ENCODE data around the gene FCGR2B. TPM values are rescaled to one million over a fixed set of nuclear protein-coding genes. Genes with fewer than 3 reads are reported as not detected.
"Not testable (repeated sequence)": the region's sequence is repeated elsewhere in the genome, so short reads cannot be mapped to it uniquely, and the experiment has no call there.

The FCGR2B gene
- total and polyA plus RNA-seq, 8 donors = 0.43 to 24.1 (median 0.64) TPM

DNA sequence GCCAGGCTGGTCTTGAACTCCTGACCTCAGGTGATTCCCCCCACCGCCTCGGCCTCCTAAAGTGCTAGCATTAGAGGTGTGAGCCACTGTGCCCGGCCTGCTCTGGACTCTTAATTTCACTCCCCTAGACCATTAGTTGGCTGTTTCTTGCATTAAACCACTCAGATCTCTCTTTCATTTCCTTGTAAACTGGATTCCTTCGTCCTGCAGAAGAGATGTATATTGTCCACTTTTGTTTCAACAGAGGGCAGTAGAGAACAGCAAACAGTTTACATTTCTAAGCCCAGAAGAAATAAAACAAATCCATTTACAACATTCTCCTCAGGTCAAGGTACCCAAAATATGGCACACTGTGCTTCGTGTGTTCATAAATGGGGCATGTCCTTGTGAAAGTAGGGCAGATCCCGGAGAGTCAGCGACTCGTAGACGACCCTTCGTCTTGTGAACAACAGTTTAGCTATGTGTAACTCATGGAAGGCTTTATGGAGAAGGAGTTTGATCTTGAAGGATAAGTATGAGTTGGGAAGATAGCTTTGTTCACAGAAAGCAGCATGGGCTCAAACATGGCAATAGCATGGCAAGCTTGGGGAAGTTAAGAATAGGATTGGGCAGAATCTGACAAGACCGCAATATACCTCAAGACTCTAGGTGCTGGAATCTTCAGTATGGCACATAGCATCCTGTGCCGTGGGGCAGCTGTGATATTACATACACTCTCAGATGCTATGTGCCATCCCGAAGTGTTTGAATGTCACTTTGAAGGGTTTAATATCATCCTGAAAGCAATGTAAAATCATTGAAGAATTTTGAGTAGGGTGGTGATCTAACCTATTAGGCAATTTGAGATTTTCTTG is 15.2 kb upstream of the FCGR2B start:
- H3K4me1 ChIP-seq; intact Hi-C loops (cut with DNase I): not testable (repeated sequence)
- DNase-seq = peak in 1 of 4 donors; percentile 19

GRCh38 chr1:161653541-161653940 is 9.4 kb upstream of the FCGR2B start:
- peak; percentile 39 for ATAC-seq
- H3K27me3 ChIP-seq; H3K27ac ChIP-seq; H3K4me1 ChIP-seq; intact Hi-C loops (cut with DNase I); DNase-seq; H3K4me3 ChIP-seq; H3K36me3 ChIP-seq; H3K9me3 ChIP-seq: not testable (repeated sequence)

More for the DNA sequence above, 15.2 kb upstream of the FCGR2B start:
- ATAC-seq = peak; percentile 79
- H3K4me3 ChIP-seq, H3K27me3 ChIP-seq, H3K9me3 ChIP-seq, H3K27ac ChIP-seq, H3K36me3 ChIP-seq: not testable (repeated sequence)
- TF ChIP-seq CTCF (IDR thresholded peaks at IDR 0.05) = peak; percentile 40 to 47

GRCh38 chr1:161653971-161654370 is 9.0 kb upstream of the FCGR2B start:
- H3K27ac ChIP-seq; DNase-seq; intact Hi-C loops (cut with DNase I); H3K4me3 ChIP-seq; H3K4me1 ChIP-seq; H3K27me3 ChIP-seq; H3K36me3 ChIP-seq; H3K9me3 ChIP-seq; ATAC-seq: not testable (repeated sequence)

- H3K27me3 ChIP-seq, H3K4me1 ChIP-seq: not testable (repeated sequence)
- ATAC-seq = peak; percentile 81
Observed at GRCh38 chr1:161658524-161658923, 4.4 kb upstream of the FCGR2B start.

DNA sequence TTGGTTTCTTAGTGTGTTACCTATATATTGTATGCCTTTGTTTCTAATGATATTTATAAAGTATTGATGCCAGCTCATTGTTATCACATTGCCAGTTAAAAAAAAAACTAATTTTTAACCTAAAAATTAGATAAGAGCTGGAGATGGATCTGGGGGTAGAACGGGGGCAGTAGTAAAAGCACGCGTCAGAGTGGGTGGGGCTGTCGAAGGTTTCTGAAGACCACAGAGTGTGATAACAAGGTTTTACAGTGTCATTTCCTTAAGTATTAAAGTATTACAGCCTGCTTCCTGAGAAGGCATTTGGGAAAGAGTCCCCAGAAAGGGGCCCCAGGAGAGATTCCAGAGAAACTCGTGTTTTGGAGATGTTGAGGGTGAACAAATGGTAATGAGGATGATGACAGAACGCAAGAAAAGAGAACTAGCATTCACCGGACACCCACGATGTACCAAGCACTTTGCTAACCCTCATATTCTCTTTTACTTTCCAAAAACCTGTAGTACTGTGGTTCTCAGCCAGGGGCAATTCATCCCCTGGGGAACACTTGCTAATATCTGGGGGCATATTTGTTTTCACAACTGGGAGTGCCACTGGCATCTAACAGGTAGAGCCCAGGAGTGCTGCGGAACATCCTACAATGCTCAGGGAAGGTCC is 1.2 kb upstream of the FCGR2B start:
- H3K27ac ChIP-seq; DNase-seq; ATAC-seq; H3K4me1 ChIP-seq; intact Hi-C loops (cut with DNase I); H3K27me3 ChIP-seq; H3K4me3 ChIP-seq; H3K36me3 ChIP-seq; H3K9me3 ChIP-seq: not testable (repeated sequence)

More at GRCh38 chr1:161658524-161658923, 4.4 kb upstream of the FCGR2B start:
- H3K36me3 ChIP-seq; H3K4me3 ChIP-seq; H3K9me3 ChIP-seq; intact Hi-C loops (cut with DNase I); H3K27ac ChIP-seq; DNase-seq: not testable (repeated sequence)

- H3K4me3 ChIP-seq; H3K4me1 ChIP-seq; H3K27ac ChIP-seq; intact Hi-C loops (cut with DNase I); H3K36me3 ChIP-seq; DNase-seq; H3K9me3 ChIP-seq; H3K27me3 ChIP-seq; ATAC-seq: not testable (repeated sequence)
Observed at GRCh38 chr1:161663569-161663968, 626 bp downstream of the FCGR2B start.

GRCh38 chr1:161664689-161665088 is 1.7 kb downstream of the FCGR2B start:
- H3K4me1 ChIP-seq; H3K36me3 ChIP-seq; H3K9me3 ChIP-seq; DNase-seq; ATAC-seq; H3K27ac ChIP-seq; H3K4me3 ChIP-seq; intact Hi-C loops (cut with DNase I); H3K27me3 ChIP-seq: not testable (repeated sequence)

DNA sequence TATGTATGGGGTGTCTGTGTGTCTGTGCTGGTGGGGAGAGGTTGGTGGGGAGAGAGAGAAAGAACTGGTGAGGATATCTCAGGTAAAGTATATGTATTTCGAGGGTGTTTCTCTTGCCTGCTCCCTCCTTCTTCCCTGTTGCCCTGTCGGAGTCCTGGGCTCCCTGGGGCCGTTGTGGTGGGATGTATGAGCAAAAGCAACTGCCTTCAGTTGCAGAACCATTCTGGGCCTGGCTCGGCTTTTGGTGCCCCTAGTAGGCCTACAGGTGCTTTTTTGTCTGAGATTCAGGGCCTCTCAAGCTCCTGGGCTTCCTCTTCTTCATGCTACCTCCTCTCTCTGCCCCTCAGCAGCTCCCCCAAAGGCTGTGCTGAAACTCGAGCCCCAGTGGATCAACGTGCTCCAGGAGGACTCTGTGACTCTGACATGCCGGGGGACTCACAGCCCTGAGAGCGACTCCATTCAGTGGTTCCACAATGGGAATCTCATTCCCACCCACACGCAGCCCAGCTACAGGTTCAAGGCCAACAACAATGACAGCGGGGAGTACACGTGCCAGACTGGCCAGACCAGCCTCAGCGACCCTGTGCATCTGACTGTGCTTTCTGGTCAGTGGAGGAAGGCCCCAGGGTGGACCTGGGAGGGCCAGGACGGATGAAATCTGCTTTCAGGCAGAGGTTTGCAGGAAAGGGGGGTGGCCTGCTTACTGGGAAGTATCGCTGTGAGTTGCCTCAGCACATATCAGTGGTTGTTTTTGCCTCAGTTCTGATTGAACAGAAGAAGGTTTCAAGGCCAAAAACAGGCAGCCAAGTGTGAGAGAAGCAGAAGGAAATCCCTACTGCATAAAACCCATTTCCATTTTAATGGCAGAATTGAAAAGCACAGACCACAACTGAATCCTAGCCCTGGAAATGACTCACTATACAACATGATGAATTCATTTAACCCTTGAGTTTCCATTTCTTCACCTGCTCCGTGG is 8.4 kb downstream of the FCGR2B start:
- H3K27me3 ChIP-seq; H3K27ac ChIP-seq; H3K9me3 ChIP-seq; ATAC-seq; H3K4me3 ChIP-seq; DNase-seq; intact Hi-C loops (cut with DNase I); H3K36me3 ChIP-seq; H3K4me1 ChIP-seq: not testable (repeated sequence)

- H3K4me3 ChIP-seq; DNase-seq; H3K36me3 ChIP-seq; H3K27me3 ChIP-seq; intact Hi-C loops (cut with DNase I); H3K9me3 ChIP-seq; H3K4me1 ChIP-seq; ATAC-seq; H3K27ac ChIP-seq: not testable (repeated sequence)
Observed at GRCh38 chr1:161673437-161673836, 10.5 kb downstream of the FCGR2B start.

DNA sequence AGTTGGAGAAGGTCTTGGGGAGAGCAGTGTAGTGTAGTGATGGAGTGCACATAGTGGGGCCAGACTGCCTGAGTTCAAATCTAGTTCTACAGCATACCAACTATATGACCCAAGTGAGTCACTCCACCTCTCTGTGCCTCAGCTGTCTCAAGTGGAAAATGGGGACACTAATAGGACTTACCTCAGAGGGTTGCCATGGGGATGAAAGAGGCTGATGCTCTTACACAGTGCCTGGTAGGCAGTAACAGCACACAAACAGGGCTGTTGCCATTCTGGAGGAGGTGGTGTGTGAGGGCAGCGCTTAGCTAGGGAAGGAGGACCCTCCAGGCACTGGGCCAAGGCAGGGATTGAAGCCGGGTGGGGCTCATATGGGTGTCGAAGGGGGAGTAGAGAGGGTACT is 11.5 kb downstream of the FCGR2B start:
- H3K4me3 ChIP-seq; H3K27me3 ChIP-seq; H3K27ac ChIP-seq; H3K9me3 ChIP-seq; H3K36me3 ChIP-seq; intact Hi-C loops (cut with DNase I); ATAC-seq; H3K4me1 ChIP-seq; DNase-seq: not testable (repeated sequence)

- H3K36me3 ChIP-seq; H3K4me1 ChIP-seq; ATAC-seq; intact Hi-C loops (cut with DNase I); H3K27ac ChIP-seq; H3K9me3 ChIP-seq; H3K4me3 ChIP-seq; H3K27me3 ChIP-seq: not testable (repeated sequence)
- DNase-seq = peak in 2 of 4 donors; percentile 3 to 10
Observed at GRCh38 chr1:161674908-161675307, 12.0 kb downstream of the FCGR2B start.
